Liver (tissue), 3 donors: ENCODE results near the gene SLC25A21.

Experiments
- GABPA ChIP-seq, 2 donors: IDR thresholded peaks in 1 of 2; conservative IDR thresholded peaks in 1 of 2; 2 replicates each; pipeline ENCODE4 v1.6.1; 2016; ENCODE audit warnings: antibody characterized with exemption in 2 of 2, mild to moderate bottlenecking in 1 of 2, moderate library complexity in 1 of 2
- REST ChIP-seq: IDR thresholded peaks from 2 replicates; pipeline ENCODE4 v1.6.1; 2016; ENCODE audit warnings: antibody characterized with exemption, mild to moderate bottlenecking
- TAF1 ChIP-seq: conservative IDR thresholded peaks from 2 replicates; pipeline ENCODE4 v1.6.1; 2016; ENCODE audit warnings: antibody characterized with exemption, mild to moderate bottlenecking
- YY1 ChIP-seq: IDR thresholded peaks from 2 replicates; pipeline ENCODE4 v1.6.1; 2016; ENCODE audit warnings: antibody characterized with exemption, mild to moderate bottlenecking
- TF ChIP-seq, protein P1 (sequence below): fragments of 150-350 bp; IDR thresholded peaks from 2 replicates; pipeline ENCODE4 v1.5.1; 2017; ENCODE audit warnings: improper control_type of control experiment, low read depth, low read length; ENCODE audit not compliant: missing input control
- TF ChIP-seq, protein P2 (sequence below): IDR thresholded peaks from 2 replicates; pipeline ENCODE4 v1.6.1; 2016; ENCODE audit warnings: antibody characterized with exemption
- TF ChIP-seq, protein P3 (sequence below): IDR thresholded peaks from 2 replicates; pipeline ENCODE4 v1.6.1; 2016; ENCODE audit warnings: antibody characterized with exemption
- donor health status: healthy.
- donor health status: healthy.

DNA sequence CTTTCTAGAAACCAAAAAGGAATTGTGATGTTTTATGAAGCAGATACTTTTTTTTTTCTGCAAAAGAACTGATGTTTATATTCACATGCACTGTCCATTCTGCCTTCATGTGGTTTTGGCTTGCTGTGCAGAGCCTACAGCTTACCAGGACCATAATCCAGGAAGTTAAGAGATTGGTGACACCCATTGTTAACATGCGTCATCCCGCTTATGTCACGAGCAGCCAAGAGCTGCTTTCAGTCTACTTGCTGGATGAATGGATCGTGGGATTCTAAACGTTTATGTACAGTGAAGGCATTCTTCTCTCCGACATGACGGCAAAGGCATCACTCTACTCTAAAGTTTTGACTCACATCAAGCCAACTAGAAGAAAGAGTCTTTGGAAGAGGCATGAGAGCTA is 434.1 kb downstream of the SLC25A21 start:
- TF ChIP-seq, protein P1, sequence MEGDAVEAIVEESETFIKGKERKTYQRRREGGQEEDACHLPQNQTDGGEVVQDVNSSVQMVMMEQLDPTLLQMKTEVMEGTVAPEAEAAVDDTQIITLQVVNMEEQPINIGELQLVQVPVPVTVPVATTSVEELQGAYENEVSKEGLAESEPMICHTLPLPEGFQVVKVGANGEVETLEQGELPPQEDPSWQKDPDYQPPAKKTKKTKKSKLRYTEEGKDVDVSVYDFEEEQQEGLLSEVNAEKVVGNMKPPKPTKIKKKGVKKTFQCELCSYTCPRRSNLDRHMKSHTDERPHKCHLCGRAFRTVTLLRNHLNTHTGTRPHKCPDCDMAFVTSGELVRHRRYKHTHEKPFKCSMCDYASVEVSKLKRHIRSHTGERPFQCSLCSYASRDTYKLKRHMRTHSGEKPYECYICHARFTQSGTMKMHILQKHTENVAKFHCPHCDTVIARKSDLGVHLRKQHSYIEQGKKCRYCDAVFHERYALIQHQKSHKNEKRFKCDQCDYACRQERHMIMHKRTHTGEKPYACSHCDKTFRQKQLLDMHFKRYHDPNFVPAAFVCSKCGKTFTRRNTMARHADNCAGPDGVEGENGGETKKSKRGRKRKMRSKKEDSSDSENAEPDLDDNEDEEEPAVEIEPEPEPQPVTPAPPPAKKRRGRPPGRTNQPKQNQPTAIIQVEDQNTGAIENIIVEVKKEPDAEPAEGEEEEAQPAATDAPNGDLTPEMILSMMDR = no peak
- TF ChIP-seq, protein P2, sequence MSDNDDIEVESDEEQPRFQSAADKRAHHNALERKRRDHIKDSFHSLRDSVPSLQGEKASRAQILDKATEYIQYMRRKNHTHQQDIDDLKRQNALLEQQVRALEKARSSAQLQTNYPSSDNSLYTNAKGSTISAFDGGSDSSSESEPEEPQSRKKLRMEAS = no peak
- no peak for TF ChIP-seq REST
- TF ChIP-seq TAF1 = no peak
- TF ChIP-seq YY1 = no peak
- TF ChIP-seq, protein P3, sequence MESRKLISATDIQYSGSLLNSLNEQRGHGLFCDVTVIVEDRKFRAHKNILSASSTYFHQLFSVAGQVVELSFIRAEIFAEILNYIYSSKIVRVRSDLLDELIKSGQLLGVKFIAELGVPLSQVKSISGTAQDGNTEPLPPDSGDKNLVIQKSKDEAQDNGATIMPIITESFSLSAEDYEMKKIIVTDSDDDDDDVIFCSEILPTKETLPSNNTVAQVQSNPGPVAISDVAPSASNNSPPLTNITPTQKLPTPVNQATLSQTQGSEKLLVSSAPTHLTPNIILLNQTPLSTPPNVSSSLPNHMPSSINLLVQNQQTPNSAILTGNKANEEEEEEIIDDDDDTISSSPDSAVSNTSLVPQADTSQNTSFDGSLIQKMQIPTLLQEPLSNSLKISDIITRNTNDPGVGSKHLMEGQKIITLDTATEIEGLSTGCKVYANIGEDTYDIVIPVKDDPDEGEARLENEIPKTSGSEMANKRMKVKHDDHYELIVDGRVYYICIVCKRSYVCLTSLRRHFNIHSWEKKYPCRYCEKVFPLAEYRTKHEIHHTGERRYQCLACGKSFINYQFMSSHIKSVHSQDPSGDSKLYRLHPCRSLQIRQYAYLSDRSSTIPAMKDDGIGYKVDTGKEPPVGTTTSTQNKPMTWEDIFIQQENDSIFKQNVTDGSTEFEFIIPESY = no peak
- TF ChIP-seq GABPA (IDR thresholded peaks at IDR 0.05 in 1 of 2, conservative IDR thresholded peaks at IDR 0.05 in 1 of 2) = no peak
